NB4 (cell line): ENCODE results near the gene PTN.

Source experiments
- MYC ChIP-seq: IDR thresholded peaks from 2 replicates; pipeline ENCODE4 v1.6.1; 2011; ENCODE audit warnings: low read depth, low read length
- POLR2A ChIP-seq: IDR thresholded peaks from 2 replicates; pipeline ENCODE4 v1.6.1; 2011; ENCODE audit warnings: mild to moderate bottlenecking; ENCODE audit not compliant: insufficient read length; ENCODE audit errors: extremely low read depth
- TF ChIP-seq, protein P1 (sequence below): IDR thresholded peaks from one replicate; pipeline ENCODE4 v1.5.1; 2012; ENCODE audit warnings: low read depth, low read length
- TF ChIP-seq, protein P2 (sequence below): IDR thresholded peaks from 2 replicates; pipeline ENCODE4 v1.6.1; 2011; ENCODE audit warnings: low read depth, low read length

DNA sequence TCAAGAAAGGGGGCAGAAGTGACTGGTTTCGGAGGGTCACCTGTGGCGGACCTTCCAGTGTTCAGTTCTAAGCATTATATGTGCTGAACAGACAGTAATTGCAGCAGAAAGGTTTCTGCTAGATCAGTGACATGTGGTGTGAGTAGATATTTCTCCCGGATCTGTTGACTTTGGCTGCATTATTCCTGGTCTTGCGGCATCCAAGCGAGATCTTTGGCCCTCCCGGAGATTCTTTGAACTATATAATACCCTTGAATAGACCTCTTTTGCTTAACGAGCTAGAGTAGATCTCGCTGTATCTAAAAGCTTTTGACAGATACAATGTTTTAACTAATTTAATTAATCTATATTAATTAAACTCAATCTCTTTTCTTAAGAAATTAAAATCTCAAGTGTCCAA, 99.8 kb downstream of the PTN start:
- TF ChIP-seq POLR2A: no peak
- TF ChIP-seq, protein P1, sequence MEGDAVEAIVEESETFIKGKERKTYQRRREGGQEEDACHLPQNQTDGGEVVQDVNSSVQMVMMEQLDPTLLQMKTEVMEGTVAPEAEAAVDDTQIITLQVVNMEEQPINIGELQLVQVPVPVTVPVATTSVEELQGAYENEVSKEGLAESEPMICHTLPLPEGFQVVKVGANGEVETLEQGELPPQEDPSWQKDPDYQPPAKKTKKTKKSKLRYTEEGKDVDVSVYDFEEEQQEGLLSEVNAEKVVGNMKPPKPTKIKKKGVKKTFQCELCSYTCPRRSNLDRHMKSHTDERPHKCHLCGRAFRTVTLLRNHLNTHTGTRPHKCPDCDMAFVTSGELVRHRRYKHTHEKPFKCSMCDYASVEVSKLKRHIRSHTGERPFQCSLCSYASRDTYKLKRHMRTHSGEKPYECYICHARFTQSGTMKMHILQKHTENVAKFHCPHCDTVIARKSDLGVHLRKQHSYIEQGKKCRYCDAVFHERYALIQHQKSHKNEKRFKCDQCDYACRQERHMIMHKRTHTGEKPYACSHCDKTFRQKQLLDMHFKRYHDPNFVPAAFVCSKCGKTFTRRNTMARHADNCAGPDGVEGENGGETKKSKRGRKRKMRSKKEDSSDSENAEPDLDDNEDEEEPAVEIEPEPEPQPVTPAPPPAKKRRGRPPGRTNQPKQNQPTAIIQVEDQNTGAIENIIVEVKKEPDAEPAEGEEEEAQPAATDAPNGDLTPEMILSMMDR: no peak
- TF ChIP-seq, protein P2, sequence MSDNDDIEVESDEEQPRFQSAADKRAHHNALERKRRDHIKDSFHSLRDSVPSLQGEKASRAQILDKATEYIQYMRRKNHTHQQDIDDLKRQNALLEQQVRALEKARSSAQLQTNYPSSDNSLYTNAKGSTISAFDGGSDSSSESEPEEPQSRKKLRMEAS: no peak
- no peak for TF ChIP-seq MYC
